PFSK-1 (cell line): ENCODE data around the gene MMP26.

Experiments
- FOXP2 ChIP-seq: optimal IDR thresholded peaks from 2 replicates; pipeline ENCODE3; 2011; ENCODE audit warnings: borderline replicate concordance, control low read depth, inconsistent platforms; ENCODE audit not compliant: insufficient read depth; ENCODE audit errors: extremely low read length, extremely low read depth
- POLR2AphosphoS5 ChIP-seq: IDR thresholded peaks from 2 replicates; pipeline ENCODE4 v1.6.1; 2012; ENCODE audit warnings: low read depth, mild to moderate bottlenecking, control low read depth, low read length, moderate library complexity
- SIN3A ChIP-seq: IDR thresholded peaks from 2 replicates; pipeline ENCODE4 v1.6.1; 2012; ENCODE audit warnings: mild to moderate bottlenecking, low read length, moderate library complexity, borderline replicate concordance; ENCODE audit not compliant: insufficient read depth
- TAF1 ChIP-seq: IDR thresholded peaks from 2 replicates; pipeline ENCODE4 v1.6.1; 2012; ENCODE audit warnings: low read length, control low read depth, borderline replicate concordance; ENCODE audit not compliant: insufficient read depth
- TF ChIP-seq, protein P1 (sequence below), 2 experiments: IDR thresholded peaks; 2 replicates each; pipeline versions ENCODE4 v1.6.1 to v1.8.0; 2011 to 2012; ENCODE audit warnings: low read depth in 2 of 2, low read length in 2 of 2, control low read depth in 1 of 2, inconsistent platforms in 1 of 2, mild to moderate bottlenecking in 1 of 2, moderate library complexity in 1 of 2; ENCODE audit not compliant: insufficient read depth in 1 of 2

Gene MMP26

DNA sequence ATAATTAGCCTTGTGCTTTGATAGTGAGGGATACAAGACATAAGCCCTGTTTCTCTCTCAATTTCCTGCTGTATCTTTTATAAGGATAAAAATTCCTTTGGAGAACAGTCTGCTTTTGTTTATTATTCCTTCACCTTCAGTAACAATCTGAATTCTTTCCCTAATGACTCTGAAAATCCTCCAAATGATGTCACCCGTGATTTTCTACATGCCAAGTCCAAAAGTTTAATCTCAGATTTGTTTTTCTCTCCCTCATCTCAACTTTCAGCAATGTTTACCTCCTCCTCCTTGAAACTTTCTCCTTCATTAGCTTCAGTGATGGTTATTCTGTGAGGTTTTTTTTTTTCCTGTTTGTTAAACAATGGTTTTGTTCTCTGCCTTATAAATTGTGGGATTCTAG, 9.1 kb upstream of the MMP26 start:
- TF ChIP-seq, protein P1, sequence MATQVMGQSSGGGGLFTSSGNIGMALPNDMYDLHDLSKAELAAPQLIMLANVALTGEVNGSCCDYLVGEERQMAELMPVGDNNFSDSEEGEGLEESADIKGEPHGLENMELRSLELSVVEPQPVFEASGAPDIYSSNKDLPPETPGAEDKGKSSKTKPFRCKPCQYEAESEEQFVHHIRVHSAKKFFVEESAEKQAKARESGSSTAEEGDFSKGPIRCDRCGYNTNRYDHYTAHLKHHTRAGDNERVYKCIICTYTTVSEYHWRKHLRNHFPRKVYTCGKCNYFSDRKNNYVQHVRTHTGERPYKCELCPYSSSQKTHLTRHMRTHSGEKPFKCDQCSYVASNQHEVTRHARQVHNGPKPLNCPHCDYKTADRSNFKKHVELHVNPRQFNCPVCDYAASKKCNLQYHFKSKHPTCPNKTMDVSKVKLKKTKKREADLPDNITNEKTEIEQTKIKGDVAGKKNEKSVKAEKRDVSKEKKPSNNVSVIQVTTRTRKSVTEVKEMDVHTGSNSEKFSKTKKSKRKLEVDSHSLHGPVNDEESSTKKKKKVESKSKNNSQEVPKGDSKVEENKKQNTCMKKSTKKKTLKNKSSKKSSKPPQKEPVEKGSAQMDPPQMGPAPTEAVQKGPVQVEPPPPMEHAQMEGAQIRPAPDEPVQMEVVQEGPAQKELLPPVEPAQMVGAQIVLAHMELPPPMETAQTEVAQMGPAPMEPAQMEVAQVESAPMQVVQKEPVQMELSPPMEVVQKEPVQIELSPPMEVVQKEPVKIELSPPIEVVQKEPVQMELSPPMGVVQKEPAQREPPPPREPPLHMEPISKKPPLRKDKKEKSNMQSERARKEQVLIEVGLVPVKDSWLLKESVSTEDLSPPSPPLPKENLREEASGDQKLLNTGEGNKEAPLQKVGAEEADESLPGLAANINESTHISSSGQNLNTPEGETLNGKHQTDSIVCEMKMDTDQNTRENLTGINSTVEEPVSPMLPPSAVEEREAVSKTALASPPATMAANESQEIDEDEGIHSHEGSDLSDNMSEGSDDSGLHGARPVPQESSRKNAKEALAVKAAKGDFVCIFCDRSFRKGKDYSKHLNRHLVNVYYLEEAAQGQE (IDR thresholded peaks at IDR 0.05; ENCODE audit: insufficient read depth in 1 of 2, low read depth in 2 of 2, low read length in 2 of 2): no peak
- TF ChIP-seq FOXP2 (no peak), TAF1 (no peak), SIN3A (no peak), POLR2AphosphoS5 (no peak)

DNA sequence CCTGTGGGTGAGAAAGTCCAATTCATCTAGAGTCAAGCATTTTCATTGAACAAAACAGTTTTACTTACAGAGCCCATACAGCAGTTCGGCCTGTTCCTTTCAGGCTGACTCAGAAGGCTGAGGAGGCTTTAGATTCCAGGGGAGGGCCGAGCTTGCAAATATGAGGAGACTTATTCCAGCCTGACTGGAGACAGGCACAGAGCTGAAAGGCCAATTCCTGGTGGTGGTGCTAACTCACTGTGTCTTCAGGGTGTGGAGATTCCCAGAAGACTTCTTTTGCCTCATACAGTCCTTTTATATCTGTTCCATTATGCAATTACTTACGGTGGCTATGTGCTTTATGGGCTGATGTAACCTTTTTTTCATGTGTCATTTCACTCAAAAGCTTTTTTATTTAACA, 7.0 kb upstream of the MMP26 start, which contains the start of gene OR51E2:
OR51E2 (minus strand) TSS at position 269 of the 400 bp plus-strand sequence. CDS start 15,142 bp downstream, outside the sequence.
- no peak for TF ChIP-seq POLR2AphosphoS5
- TF ChIP-seq, protein P1 (IDR thresholded peaks at IDR 0.05; ENCODE audit: insufficient read depth in 1 of 2, low read depth in 2 of 2, low read length in 2 of 2): no peak
- TF ChIP-seq SIN3A: no peak
- no peak for TF ChIP-seq FOXP2
- no peak for TF ChIP-seq TAF1

DNA sequence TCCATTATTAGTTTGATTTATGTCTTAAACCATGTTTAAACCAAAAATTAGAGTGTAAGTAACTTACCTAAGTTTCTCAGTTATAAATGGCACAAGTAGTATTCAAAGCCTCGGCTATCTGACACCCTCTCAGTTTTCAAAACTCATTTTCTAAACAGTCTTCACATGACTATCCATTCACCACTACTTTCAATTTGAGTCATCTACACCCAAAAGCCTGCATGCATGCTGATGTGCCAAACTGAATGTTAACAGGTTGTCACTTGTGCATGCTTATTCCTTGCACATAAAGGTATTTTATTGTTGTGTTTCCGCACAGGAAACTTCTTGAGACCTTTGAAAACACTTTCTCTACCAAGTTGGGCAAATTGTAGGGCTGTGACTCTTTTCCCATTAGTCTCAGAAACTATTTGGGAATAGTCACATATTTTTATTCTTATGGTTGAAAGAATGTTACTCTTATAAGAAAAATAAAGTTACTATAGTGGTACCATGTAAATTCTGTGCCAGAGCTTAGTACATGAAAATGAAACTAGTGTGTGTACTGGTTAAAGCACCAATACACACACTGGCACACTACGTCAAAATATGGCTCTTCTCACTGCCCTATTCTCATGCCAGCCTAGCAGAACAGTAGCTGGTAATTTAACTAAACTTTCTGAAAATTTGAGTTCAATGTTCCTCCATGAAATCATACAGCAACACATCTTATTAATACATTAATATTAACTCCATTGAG, 4.7 kb upstream of the MMP26 start:
- TF ChIP-seq TAF1: no peak

DNA sequence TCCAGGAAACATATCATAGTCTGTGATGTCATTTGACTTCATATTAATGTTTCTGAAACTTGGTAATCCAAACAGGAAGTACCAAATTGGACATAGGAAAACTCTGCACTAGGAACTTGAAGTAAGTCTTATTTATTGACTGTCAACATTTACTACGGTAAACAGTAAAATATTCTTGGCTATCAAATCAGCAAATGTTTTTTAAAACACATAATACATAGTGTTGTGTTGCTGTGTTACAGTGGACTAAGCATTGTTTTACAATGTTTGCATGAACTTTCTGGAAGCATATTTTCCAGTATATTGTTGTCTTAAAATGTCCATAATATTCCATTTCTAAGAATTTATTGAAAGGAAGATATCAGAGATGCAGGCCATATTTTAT, 4.2 kb upstream of the MMP26 start:
- no peak for TF ChIP-seq POLR2AphosphoS5
- TF ChIP-seq SIN3A: no peak
- TF ChIP-seq, protein P1 (IDR thresholded peaks at IDR 0.05; ENCODE audit: insufficient read depth in 1 of 2, low read depth in 2 of 2, low read length in 2 of 2): no peak
- no peak for TF ChIP-seq FOXP2
- no peak for TF ChIP-seq TAF1

DNA sequence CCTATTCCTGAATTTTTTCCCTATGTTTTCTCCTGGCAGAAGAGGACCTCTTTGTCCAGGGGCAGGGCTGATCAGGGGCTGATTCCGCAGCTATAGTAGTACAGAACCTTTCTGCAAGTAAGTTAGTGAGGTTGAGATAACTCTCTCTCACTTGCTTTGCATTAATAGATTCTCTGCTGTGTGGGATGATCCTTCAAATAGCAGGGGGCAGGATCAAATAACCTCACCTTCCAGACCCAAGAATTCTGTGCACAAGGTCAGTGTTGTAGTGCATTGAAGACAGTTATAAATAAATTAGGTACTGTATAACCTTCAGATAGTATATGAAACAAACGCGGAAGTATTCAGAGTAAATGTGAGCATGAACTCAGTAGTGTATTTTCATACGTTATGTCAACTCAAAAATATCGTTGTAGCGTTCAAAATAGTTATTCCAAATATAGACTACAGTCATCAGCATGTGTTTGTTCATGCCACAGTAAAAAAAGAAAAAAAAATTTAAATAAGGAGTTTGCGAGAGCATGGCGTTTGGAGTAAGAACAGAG, 278 bp downstream of the MMP26 start:
- TF ChIP-seq POLR2AphosphoS5: no peak
- TF ChIP-seq SIN3A: no peak
- no peak for TF ChIP-seq TAF1
- TF ChIP-seq, protein P1 (IDR thresholded peaks at IDR 0.05; ENCODE audit: insufficient read depth in 1 of 2, low read depth in 2 of 2, low read length in 2 of 2): no peak
- TF ChIP-seq FOXP2: no peak
